ENCODE data around the gene EPC1.

DNA sequence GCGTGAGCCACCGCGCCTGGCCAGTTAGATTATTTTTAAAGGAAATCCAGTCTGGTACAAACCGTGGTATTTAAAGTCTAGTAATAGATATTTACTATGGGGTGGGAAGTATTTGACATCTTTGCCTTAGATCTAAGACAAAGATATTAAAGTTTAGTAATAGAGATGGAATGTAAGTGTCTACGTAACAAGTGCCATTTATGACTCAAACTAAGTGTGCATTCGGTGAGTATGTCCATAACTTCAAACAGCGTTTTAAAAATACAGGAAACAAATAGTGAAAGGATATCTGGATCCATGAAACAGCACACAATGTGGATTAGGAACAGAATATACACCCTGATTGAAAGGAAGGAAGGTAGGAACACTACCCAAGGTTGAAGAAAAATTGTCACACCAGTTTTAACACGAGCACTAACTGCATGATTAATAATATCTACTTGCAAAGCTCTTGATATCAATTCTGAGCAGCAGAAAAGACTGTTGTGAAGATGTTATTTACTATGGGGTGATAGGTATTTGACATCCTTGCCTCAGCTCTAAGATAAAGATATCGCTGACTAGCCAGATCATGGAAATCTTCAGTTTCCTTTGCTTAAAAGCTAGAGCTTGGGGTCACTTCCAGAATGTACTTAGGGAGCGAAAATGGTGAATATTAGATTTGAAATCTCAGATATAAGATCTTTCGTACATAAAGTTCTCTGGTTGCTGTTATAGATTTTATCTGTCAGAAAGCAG lies 48.7 kb downstream of the EPC1 start:
- TF ChIP-seq POLR2A (IDR thresholded peaks at IDR 0.05): no peak
- TF ChIP-seq, protein P1, sequence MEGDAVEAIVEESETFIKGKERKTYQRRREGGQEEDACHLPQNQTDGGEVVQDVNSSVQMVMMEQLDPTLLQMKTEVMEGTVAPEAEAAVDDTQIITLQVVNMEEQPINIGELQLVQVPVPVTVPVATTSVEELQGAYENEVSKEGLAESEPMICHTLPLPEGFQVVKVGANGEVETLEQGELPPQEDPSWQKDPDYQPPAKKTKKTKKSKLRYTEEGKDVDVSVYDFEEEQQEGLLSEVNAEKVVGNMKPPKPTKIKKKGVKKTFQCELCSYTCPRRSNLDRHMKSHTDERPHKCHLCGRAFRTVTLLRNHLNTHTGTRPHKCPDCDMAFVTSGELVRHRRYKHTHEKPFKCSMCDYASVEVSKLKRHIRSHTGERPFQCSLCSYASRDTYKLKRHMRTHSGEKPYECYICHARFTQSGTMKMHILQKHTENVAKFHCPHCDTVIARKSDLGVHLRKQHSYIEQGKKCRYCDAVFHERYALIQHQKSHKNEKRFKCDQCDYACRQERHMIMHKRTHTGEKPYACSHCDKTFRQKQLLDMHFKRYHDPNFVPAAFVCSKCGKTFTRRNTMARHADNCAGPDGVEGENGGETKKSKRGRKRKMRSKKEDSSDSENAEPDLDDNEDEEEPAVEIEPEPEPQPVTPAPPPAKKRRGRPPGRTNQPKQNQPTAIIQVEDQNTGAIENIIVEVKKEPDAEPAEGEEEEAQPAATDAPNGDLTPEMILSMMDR (IDR thresholded peaks at IDR 0.05): no peak

Measured in right lobe of liver (tissue), 4 donors.